HG02981 (cell line): ENCODE measurements around the gene CSTA.

Source experiments
- ATAC-seq: cut with Tn5 transposase; IDR thresholded peaks from one replicate; pipeline ENCODE4 v1.9.1; 2021; ENCODE audit warnings: mild to moderate bottlenecking, moderate library complexity; ENCODE audit not compliant: unreplicated experiment

Gene CSTA

DNA sequence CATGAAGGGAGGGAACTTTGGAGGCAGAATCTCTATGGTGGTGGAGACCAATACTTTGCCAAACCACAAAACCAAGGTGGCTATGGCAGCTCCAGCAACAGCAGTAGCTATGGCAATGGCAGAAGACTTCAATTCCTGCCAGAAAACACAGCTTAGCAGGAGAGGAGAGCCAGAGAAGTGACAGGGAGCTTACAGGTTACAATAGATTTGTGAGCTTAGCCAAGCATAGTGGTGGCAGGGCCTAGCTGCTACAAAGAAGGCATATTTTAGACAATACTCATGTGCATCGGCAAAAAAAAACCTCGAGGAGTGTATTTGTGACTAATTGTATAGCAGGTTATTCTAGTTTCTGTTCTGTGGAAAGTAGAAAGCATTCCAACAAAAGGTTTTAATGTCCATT, 6.4 kb upstream of the CSTA start:
- no peak for ATAC-seq

GRCh38 chr3:122322095-122323075, 2.7 kb upstream of the CSTA start:
- no peak for ATAC-seq

- ATAC-seq = no peak
These were observed 721 bp downstream of the CSTA start for GRCh38 chr3:122325769-122326168.

DNA sequence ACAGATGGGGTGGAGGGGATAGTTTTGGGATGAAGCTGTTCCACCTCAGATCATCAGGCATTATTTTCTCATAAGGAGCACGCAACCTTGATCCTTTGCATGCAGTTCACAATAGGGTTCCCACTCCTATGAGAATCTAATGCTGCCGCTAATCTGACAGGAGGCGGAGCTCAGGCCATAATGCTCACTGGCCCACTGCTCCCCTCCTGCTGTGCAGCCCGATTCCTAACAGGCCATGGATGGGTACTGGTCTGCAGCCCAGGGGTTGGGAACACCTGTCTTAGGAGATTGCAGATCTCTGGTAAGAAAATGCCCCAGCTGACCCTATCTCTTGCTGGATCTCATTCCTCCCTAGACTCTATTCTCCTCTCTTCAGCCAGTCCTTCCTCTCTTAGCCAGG, 6.8 kb downstream of the CSTA start:
- no peak for ATAC-seq

DNA sequence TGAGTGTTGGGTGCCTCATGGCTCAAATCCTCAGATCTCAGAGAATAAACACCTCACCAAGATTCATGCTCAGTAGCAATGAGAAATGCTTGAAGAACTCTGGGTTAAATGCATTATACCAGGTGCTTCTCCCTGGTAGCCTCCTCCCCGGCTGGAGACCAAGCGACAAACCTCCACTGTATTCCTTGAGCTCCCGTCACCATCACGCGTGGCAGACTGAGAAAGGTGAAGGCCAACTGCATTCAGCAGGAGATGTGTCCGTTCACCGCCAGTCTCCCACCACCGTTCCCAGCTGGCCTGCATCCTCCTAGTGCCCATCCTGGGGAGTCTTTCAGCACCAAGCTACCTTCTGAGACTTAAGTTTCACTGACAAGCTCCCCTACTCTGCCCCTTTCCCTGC, 7.5 kb downstream of the CSTA start:
- ATAC-seq = no peak

DNA sequence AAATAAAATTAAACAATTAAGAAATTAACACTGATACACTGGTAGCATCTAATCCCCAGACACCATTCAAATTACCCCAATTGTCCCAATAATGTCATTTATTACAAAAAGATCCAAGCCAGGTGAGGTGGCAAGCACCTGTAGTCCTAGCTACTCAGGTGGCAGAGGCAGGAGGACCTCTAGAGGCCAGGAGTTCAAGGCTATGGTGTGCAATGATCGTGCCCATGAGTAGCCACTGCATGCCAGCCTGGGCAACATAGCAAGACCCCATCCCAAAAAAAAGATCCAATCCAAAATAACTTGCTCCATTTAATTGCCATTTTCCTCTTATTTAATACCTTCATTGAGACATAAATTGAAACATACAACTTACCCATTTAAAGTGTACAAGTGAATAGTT, 17.8 kb downstream of the CSTA start:
- ATAC-seq = no peak

DNA sequence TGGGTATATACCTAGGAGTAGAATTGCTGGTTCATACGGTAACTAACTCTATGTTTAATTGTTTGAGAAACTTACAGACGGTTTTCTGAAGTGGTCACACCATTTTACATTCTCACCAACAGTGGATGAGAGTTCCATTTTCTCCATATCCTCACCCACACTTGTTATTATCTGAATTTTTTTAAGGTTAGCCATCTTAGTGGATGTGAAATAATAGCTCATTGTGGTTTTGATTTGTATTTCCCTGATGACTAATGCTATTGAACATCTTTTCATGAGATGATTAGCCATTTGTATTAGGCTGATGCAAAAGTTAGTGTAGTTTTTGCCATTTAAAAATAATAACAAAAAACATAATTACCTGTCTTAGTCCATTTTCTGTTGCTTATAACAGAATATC, 18.6 kb downstream of the CSTA start:
- ATAC-seq = no peak

DNA sequence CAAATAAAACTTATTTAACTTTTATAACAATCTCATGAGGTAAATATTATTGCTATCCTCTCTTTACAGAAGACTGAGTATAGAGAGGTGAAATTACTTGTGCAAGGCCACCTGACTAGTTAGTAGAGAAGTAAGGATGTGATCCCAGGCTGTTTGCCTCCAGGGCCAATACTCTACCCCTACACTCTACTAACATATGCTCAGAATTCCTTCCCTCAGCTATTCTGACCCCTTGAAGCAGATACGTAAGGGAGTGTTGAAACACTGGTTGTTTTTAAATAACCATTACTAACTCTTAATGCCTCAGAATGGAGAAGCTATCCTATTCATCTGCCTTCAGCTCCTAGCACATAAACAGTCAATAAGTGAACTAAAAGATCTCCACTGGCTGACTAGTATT, 24.1 kb downstream of the CSTA start:
- no peak for ATAC-seq

DNA sequence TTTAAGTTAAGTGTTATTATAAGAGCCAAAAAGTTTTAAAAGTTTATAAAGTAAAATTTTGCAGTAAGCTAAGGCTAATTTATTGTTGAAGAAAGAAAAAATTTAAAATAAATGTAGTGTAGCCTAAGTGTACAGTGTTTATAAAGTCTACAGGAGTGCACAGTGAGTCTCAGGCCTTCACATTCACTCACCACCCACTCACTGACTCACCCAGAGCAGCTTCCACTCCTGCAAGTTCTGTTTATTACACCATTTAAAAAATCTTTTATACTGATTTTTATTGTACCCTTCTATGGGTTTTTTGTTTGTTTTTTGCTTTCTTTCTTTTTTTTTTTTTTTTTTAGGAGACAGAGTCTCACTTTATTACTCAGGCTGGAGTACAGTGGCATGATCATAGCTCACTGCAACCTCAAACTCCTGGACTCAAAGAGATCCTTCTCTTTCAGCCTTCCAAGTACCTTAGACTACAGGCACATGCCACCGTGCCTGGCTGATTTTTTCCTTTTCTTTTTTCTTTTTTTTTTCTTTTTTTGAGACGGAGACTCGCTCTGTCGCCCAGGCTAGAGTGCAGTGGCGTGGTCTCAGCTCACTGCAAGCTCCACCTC, 25.9 kb downstream of the CSTA start:
- no peak for ATAC-seq

- no peak for ATAC-seq
These were observed 26.6 kb downstream of the CSTA start for GRCh38 chr3:122351612-122352011.

- no peak for ATAC-seq
These were observed 28.2 kb downstream of the CSTA start for GRCh38 chr3:122353215-122353614.

- no peak for ATAC-seq
These were observed 28.9 kb downstream of the CSTA start for GRCh38 chr3:122353893-122354401.

GRCh38 chr3:122355612-122356011, 30.6 kb downstream of the CSTA start:
- no peak for ATAC-seq

GRCh38 chr3:122356402-122356801, 31.4 kb downstream of the CSTA start:
- ATAC-seq = no peak

DNA sequence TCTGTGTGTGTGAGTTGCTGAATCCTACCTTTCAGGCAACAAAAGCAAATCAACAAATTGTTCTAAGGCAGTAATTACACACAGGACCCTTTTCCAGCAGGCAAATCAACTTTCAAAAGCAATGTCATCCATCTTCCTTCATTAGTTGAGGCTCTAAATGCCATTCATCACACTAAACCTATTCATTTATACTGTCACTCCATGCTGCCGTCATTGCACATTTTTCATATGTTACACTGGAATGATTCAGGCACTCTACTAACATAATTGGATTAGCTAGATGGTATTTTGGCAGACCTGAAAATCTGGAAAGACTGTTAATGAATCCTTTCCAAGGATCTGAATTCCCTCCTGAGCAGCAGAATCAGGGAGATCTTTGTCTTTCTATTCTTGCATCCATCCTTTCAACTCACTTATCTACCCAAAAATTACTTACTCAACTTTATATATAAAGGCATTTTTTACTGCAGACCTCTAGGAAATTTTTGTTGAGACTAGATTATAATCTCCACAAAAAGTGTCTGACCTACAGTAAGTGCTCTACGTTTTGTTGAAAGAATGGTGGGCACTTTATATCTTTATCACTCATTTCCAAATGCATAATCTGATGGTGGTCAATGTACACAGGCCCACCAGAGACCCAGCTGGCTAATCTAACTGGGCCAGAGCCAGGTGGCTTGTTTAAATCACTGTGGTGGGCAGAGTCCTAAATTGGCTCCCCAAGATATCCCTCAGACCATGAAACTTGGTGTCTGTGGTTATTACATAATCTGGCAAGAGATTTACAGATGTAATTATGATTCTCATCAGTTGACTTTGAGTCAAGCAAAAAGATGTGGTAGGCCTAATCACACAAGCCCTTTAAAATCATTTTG, 33.0 kb downstream of the CSTA start:
- ATAC-seq = no peak

GRCh38 chr3:122358703-122359032, 33.6 kb downstream of the CSTA start:
- ATAC-seq = no peak

DNA sequence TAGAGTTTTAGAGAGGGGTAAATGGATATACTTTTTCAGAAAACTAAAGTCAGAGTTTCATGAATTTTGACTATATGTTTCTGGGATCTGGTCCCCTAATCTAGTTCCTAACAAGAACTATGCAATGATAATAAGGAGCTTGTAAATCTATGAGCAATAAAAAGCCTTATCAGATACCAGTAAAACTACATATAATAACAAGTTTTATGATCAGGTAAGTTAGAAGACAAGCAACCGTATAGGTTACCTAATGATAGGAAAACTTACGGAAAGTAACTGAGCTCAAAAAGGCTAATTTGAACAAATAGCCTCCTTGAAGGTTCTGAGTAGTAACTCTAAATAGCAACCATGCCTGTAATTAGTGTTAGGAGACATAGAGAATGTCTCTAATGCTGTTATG, 37.0 kb downstream of the CSTA start:
- no peak for ATAC-seq

- ATAC-seq = no peak
These were observed 39.4 kb downstream of the CSTA start for GRCh38 chr3:122364490-122364889.

DNA sequence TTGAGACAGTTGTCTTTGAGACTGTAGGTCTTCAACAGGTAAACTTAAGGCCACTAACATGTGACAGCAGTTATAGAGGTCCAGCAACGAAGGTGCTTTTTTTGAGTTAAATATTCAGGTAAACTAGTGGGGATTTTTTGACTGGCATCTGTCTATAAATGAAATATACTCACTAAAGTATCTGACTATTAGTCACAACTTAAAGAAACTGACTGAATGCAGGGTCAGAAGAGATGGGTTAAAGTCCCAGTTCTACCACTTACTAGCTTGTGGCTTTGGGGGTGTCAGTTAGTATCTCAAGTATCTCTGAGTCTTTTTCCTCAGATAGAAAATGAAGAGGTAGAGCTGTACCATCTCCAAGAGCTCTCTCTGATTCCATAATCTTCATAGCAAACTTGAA, 40.0 kb downstream of the CSTA start:
- ATAC-seq = peak; percentile 48

- peak; percentile 66 for ATAC-seq
These were observed 40.7 kb downstream of the CSTA start for GRCh38 chr3:122365582-122366378.

GRCh38 chr3:122366379-122366749, 41.3 kb downstream of the CSTA start:
- no peak for ATAC-seq
